Cardiac fibroblast (primary cell): ENCODE measurements around the gene SH3RF3.

ENCODE experiments used
- DNase-seq, 2 donors: peaks; one replicate each; pipeline versions ENCODE4 v3.0.0 to v3.0.0-alpha.2; 2010; ENCODE audit warnings: low read depth in 2 of 2
- H3K4me3 ChIP-seq, 2 donors: replicated peaks in 1 of 2; 1 replicate in 1 of 2; 2 replicates in 1 of 2; pipeline ENCODE4 v1.5.1; 2011; ENCODE audit warnings: low read depth in 2 of 2, low read length in 2 of 2, mild to moderate bottlenecking in 2 of 2, moderate library complexity in 1 of 2
- TF ChIP-seq, protein P1 (sequence below): IDR thresholded peaks from one replicate; pipeline ENCODE4 v1.5.1; 2011; ENCODE audit warnings: low read depth, mild to moderate bottlenecking, low read length, inconsistent platforms

The SH3RF3 gene

DNA sequence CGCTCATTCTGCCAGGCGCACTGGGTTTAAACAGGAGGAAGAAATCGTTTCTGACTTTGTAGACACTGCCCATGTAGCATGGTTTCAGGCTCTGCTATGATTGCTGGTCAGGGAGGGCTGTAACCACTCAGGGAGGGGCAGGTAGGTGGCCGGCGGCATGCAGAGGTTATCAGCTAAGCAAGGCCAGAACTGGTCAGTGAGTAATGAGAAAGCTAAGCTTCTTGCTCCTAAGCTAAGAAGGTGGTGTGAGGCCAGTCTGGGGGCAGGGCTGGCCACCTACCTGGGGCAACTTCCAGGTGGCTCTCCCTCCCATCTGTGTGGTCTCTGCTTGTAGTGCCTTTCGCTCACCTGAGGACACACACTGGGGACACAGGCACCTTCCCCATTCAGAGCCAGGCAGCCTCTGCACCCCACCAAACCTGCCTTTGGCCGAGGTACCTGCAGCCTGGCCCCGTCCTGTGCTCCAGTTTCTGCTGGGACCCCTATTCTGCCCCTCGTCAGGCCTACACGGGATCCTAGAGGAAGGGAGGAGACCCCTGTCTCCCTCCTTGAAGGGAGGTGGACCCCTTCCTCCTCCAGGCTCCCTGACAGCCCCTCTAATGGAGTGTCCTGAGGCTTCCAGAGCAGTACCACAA lies 288.8 kb downstream of the SH3RF3 start:
- no peak for DNase-seq
- TF ChIP-seq, protein P1, sequence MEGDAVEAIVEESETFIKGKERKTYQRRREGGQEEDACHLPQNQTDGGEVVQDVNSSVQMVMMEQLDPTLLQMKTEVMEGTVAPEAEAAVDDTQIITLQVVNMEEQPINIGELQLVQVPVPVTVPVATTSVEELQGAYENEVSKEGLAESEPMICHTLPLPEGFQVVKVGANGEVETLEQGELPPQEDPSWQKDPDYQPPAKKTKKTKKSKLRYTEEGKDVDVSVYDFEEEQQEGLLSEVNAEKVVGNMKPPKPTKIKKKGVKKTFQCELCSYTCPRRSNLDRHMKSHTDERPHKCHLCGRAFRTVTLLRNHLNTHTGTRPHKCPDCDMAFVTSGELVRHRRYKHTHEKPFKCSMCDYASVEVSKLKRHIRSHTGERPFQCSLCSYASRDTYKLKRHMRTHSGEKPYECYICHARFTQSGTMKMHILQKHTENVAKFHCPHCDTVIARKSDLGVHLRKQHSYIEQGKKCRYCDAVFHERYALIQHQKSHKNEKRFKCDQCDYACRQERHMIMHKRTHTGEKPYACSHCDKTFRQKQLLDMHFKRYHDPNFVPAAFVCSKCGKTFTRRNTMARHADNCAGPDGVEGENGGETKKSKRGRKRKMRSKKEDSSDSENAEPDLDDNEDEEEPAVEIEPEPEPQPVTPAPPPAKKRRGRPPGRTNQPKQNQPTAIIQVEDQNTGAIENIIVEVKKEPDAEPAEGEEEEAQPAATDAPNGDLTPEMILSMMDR: no peak
- H3K4me3 ChIP-seq: no peak overlapping the region

DNA sequence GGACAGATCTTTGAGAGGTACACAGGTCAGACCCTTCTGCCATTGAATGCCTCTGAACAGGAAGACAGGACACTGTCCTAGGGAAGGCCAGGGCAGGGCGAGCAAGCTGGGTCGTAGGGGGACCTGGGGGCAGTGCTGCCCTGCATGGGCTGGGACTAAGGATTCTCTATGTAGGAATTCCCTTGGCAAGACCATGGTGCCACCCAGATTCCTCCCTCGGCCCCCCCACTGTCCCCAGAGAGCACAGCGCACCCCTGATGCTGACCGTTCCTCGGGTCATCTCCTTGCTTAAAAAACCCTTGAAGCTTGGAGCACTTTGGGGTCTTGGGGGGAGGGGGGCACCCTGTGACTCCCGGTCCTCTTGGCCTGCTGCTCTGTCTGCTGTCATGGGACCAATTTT lies 289.7 kb downstream of the SH3RF3 start:
- no peak for DNase-seq
- H3K4me3 ChIP-seq: no peak overlapping the region
- TF ChIP-seq, protein P1: no peak

DNA sequence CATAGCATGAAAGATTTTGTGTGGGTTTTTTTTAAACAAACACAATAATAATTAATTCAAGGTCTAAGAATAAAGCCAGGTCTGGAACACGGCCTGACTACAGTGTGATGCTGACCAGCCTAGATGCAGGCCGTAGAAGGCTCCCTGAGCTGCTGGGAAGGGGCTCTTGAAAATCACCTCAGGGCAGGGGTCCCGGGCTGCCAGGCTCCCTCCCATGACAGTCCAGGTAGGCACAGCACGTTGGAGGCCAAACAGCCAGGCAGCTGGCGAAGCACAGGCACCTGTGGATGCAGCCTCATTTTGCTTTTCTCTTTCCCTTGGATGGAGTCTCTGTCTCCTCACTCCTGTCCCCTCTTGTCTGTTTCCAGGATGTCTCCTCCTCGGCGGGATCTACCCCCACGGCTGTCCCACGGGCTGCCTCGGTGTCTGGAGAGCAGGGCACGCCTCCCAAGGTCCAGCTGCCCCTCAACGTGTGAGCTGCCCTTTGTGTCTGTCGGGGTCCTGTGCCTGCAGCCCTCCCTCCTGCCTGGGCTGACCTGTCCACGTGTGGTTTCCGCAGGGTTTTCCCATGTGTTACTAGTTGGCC lies 290.3 kb downstream of the SH3RF3 start:
- TF ChIP-seq, protein P1: no peak
- no peak for DNase-seq
- no peak overlapping the region for H3K4me3 ChIP-seq

DNA sequence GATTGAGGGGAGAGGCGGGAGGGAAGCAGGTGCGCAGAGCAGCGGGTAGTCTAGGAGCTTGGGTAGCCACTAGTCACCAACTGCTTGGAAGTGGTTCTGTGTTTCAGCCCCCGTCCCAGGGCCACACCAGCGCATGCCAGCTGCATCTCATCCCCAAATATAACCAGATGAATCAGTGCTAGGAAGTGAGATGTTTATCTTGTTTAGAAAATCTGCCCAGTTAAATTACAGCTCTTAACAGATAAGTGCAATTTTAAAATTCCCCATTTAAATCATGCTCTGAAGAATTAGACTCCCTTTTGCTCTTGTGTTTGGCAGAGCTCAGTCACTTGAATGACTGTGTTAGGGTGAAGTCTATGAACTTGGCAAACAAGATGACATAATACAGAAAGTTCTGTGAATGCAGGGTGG lies 291.0 kb downstream of the SH3RF3 start:
- peak in 1 of 2 donors; percentile 11 for DNase-seq
- TF ChIP-seq, protein P1: no peak
- H3K4me3 ChIP-seq: no peak overlapping the region

DNA sequence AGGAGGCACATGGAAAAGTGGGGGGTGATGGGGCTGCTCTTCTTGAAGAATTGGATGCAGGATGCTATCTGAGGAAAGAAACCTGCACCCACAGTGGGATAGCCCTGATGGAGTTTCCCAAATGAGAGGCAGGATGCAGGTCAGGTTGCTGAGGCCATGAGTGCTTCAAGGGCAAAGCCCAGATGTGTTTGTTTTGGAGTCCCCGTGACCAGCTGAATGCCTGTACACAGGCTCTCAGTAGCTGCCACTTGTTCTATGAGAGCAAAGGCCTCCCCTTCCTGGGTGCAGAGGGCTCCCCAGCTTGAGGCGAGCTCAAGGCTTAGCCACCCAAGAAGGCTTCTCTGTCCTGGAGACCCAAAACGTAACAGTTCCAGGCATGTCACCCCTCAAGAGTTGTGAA lies 292.1 kb downstream of the SH3RF3 start:
- DNase-seq: no peak
- TF ChIP-seq, protein P1: no peak

DNA sequence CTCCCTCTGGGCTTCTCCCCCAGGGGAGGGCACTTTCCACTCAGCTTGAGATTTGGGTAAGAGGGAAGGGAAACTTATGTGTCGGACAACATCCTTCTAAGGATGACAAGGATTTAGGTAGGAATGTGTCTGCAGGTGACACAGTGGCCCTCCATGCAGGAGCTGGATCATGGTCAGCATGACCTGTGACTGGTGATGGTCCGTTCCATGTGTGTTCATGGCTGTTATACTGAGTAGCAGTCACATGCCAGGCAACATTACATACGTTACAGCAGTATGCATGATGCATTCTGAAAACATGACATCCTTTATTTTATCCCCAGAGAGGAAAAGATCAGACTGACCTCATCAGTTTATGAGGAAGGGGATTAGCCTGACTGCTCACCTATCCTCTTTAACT lies 292.6 kb downstream of the SH3RF3 start:
- no peak overlapping the region for H3K4me3 ChIP-seq
- TF ChIP-seq, protein P1: no peak
- DNase-seq: no peak

More for the DNA sequence above, 292.1 kb downstream of the SH3RF3 start:
- H3K4me3 ChIP-seq: no peak overlapping the region
